ENCODE results near the gene NGLY1. TPM values are rescaled to one million over a fixed set of nuclear protein-coding genes. Genes with fewer than 3 reads are reported as not detected.

NGLY1 gene
- total RNA-seq, 1 experiment from 2014 or later: 43.2 TPM

GRCh38 chr3:25708036-25708435 lies 75.2 kb downstream of the NGLY1 start:
- H3K27me3 ChIP-seq: no peaks in the 10 kb centered on the region
- H3K4me1 ChIP-seq: no peaks in the 10 kb centered on the region
- no peak overlapping the region for H3K4me3 ChIP-seq
- no peak overlapping the region for H3K27ac ChIP-seq
- no peak for DNase-seq
- no peaks in the 10 kb centered on the region for H3K36me3 ChIP-seq
- no peaks in the 10 kb centered on the region for H3K9me3 ChIP-seq (replicated peaks)

- DNase-seq: no peak
- no peaks in the 10 kb centered on the region for H3K27me3 ChIP-seq
- H3K27ac ChIP-seq: no peak overlapping the region
- H3K9me3 ChIP-seq (replicated peaks): no peaks in the 10 kb centered on the region
- no peak overlapping the region for H3K4me3 ChIP-seq
- H3K36me3 ChIP-seq: no peaks in the 10 kb centered on the region
- no peaks in the 10 kb centered on the region for H3K4me1 ChIP-seq
Measured at GRCh38 chr3:25707268-25707926, 75.8 kb downstream of the NGLY1 start.

DNA sequence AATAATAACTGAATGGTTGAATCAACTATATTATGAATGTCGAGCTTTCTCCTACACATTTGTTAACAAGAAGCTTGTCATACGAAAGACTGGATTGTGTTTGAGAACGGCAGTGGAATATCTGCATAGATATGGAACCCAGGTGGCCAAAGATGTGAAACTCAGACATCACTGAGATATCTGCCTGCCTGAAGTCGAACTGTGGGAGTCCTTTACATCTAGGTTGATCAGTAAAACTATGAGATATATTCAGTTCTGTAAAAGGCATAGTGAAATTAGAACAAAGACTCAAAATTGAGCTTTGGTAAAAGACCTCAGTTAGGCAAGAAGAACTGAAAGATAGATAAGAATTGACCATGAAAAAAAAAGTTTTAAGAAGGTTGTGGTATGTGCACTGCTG lies 77.0 kb downstream of the NGLY1 start:
- Histone ChIP-seq H3K27ac (no peak overlapping the region), H3K9me3 (replicated peaks) (0 out of 2 replicates have a peak, but pooled peaks cover 4% of the 10 kb centered on the region)

DNA sequence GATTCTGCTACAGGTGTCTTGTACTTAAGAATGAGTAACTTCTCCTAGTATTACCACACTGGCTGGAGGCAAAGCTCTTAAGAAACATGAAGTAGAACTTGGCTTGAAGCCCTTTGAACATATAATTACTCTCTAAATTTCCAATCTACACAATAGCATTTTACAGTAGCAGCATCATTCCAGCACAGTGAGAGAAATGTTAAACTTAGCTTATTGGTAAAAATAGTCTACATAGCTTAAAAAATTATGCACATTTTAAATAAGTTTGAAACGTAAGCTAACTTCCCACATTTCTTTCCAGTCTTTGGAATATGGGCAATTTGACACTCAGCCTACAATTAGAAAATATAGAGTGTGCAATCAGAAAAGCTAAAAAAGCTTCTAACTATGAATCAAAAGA lies 85.7 kb downstream of the NGLY1 start:
- H3K27me3 ChIP-seq: no peaks in the 10 kb centered on the region
- H3K4me3 ChIP-seq: no peak overlapping the region
- DNase-seq: no peak
- H3K27ac ChIP-seq: no peak overlapping the region
- H3K4me1 ChIP-seq: no peaks in the 10 kb centered on the region
- H3K9me3 ChIP-seq (replicated peaks): 0 out of 2 replicates have a peak, but pooled peaks cover 4% of the 10 kb centered on the region
- H3K36me3 ChIP-seq: no peaks in the 10 kb centered on the region

More for the DNA sequence above, 77.0 kb downstream of the NGLY1 start:
- Histone ChIP-seq H3K4me1 (no peaks in the 10 kb centered on the region), H3K36me3 (no peaks in the 10 kb centered on the region), H3K4me3 (no peak overlapping the region), H3K27me3 (no peaks in the 10 kb centered on the region)
- DNase-seq: no peak

DNA sequence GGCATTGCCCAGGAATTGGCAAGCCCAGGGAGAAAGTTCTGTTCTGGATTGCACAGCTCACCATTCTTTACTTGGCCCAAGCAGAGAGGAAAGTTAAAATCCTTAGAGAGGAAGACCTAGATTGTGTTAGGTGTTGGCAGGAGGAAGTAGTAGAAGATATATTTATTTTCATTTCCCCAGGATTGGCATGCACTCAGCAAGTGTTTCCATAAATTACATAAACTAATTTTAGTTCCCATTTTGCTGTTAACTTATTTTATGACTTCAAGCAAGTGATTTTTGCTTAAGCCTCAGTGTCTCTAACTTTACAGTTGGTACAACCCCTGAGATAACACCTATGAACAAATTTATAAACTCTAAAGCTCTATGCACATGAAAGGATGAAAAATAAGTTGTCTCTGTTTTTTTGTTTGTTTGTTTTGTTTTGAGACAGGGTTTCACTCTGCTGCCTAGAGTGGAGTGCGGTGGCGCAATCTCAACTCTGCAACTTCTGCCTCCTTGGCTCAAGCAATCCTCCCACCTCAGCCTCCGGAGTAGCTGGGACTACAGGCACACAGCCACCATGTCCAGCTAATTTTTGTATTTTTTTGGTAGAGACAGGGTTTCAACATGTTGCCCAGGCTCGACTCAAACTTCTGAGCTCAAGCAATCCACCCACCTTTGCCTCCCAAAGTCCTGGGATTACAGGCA lies 87.4 kb downstream of the NGLY1 start:
- H3K27ac ChIP-seq: no peak overlapping the region
- H3K27me3 ChIP-seq: no peaks in the 10 kb centered on the region
- H3K4me1 ChIP-seq: no peaks in the 10 kb centered on the region
- H3K36me3 ChIP-seq: no peaks in the 10 kb centered on the region
- no peak for DNase-seq
- no peaks in the 10 kb centered on the region for H3K9me3 ChIP-seq (replicated peaks)
- H3K4me3 ChIP-seq: no peak overlapping the region

GRCh38 chr3:25693238-25693637 lies 90.0 kb downstream of the NGLY1 start:
- DNase-seq: no peak
- H3K4me1 ChIP-seq: no peaks in the 10 kb centered on the region
- no peak overlapping the region for H3K4me3 ChIP-seq
- no peaks in the 10 kb centered on the region for H3K36me3 ChIP-seq
- no peaks in the 10 kb centered on the region for H3K27me3 ChIP-seq
- no peaks in the 10 kb centered on the region for H3K9me3 ChIP-seq (replicated peaks)
- H3K27ac ChIP-seq: no peak overlapping the region

- H3K4me1 ChIP-seq: no peaks in the 10 kb centered on the region
- no peaks in the 10 kb centered on the region for H3K27me3 ChIP-seq
- no peak for DNase-seq
- H3K4me3 ChIP-seq: no peak overlapping the region
- no peaks in the 10 kb centered on the region for H3K9me3 ChIP-seq (replicated peaks)
- H3K27ac ChIP-seq: no peak overlapping the region
- no peaks in the 10 kb centered on the region for H3K36me3 ChIP-seq
Measured at GRCh38 chr3:25692341-25692740, 90.9 kb downstream of the NGLY1 start.

DNA sequence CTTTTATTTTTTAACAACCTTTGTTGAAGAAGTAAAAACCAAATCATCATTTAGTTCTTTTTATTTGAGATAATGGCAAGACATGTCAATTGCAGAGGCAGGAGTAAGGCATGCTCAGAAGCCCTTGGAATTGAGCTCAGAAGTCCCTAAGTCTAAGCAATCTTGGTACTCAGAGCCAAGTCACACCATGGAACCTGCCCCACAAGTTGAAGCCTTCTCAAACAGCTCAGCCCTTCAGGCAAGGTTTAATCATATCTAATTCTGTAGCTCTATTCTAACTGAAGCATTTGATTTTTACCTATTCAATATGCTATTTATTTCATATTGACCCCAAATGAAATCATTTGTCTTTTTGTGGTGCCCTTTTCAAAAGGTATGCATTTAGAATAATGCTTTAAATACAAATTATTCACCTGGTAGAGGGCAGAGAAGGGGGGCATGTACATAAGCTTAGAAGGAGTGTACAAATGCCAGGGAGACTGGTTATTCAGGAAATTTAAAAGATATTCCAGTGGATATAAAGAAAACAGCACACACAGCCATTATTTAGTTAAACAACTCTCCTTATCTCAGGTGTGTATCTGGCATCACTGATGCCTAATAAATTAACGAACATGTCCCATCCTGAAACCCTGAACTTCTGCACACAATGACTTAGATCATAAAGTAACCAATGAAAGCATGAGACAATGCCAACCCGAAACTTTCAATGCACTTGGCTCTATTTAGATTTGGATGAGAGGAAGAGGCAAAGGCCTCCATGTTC lies 92.3 kb downstream of the NGLY1 start:
- no peaks in the 10 kb centered on the region for H3K27me3 ChIP-seq
- no peaks in the 10 kb centered on the region for H3K36me3 ChIP-seq
- no peak overlapping the region for H3K27ac ChIP-seq
- no peak overlapping the region for H3K4me3 ChIP-seq
- DNase-seq: no peak
- H3K9me3 ChIP-seq (replicated peaks): no peaks in the 10 kb centered on the region
- no peaks in the 10 kb centered on the region for H3K4me1 ChIP-seq

DNA sequence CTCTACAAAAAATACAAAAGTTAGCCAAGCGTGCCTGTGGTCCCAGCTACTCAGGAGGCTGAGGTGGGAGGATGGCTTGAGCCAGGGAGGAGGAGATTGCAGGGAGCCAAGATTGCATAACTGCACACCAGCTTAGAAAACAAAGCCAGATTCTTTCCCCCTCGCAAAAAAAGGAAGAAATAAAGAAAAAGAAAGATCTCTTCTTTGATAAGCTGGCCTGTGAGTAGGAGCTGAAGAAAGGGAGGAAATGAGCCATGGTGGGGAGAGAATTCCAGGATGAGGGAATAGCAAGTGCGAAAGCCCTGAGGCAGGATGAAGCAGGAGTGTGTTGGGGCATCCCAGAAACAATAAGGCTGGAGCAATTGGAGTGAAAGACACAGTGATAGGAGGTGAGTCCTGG lies 94.0 kb downstream of the NGLY1 start:
- no peak for DNase-seq
- H3K4me3 ChIP-seq: no peak overlapping the region
- no peaks in the 10 kb centered on the region for H3K36me3 ChIP-seq
- H3K27me3 ChIP-seq: no peaks in the 10 kb centered on the region
- no peak overlapping the region for H3K27ac ChIP-seq
- no peaks in the 10 kb centered on the region for H3K4me1 ChIP-seq
- H3K9me3 ChIP-seq (replicated peaks): no peaks in the 10 kb centered on the region

- Histone ChIP-seq H3K4me1 (no peaks in the 10 kb centered on the region), H3K36me3 (no peaks in the 10 kb centered on the region), H3K27me3 (no peaks in the 10 kb centered on the region), H3K4me3 (no peak overlapping the region), H3K9me3 (replicated peaks) (no peaks in the 10 kb centered on the region), H3K27ac (no peak overlapping the region)
- DNase-seq: no peak
Measured at GRCh38 chr3:25687742-25688141, 95.5 kb downstream of the NGLY1 start.

DNA sequence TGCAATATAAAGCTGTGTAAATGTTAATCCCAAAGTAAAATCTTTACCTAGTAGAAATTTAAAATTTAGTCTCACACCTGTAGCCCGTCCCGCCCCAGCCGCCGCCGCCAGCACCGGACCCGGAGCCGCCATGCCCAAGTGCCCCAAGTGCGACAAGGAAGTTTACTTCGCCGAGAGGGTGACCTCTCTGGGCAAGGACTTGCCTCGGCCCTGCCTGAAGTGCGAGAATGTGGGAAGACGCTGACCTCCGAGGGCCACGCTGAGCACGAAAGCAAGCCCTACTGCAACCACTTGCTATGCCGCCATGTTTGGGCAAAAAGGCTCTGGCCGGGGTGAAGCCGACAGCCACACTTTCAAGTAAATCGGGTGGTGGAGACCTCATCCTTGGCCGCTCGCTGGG lies 96.5 kb downstream of the NGLY1 start:
- no peak overlapping the region for H3K27ac ChIP-seq
- H3K36me3 ChIP-seq: no peaks in the 10 kb centered on the region
- no peak overlapping the region for H3K4me3 ChIP-seq
- DNase-seq: no peak
- H3K9me3 ChIP-seq (replicated peaks): no peaks in the 10 kb centered on the region
- H3K27me3 ChIP-seq: no peaks in the 10 kb centered on the region
- no peaks in the 10 kb centered on the region for H3K4me1 ChIP-seq

- H3K36me3 ChIP-seq: no peaks in the 10 kb centered on the region
- H3K27ac ChIP-seq: no peak overlapping the region
- DNase-seq: no peak
- no peaks in the 10 kb centered on the region for H3K27me3 ChIP-seq
- H3K9me3 ChIP-seq (replicated peaks): no peaks in the 10 kb centered on the region
- H3K4me3 ChIP-seq: no peak overlapping the region
- H3K4me1 ChIP-seq: no peaks in the 10 kb centered on the region
Measured at GRCh38 chr3:25683882-25684281, 99.4 kb downstream of the NGLY1 start.

- Histone ChIP-seq H3K9me3 (replicated peaks) (no peaks in the 10 kb centered on the region), H3K4me1 (no peaks in the 10 kb centered on the region), H3K27ac (no peak overlapping the region), H3K36me3 (no peaks in the 10 kb centered on the region), H3K27me3 (no peaks in the 10 kb centered on the region), H3K4me3 (no peak overlapping the region)
- no peak for DNase-seq
Measured at GRCh38 chr3:25683410-25683809, 99.8 kb downstream of the NGLY1 start.

- Histone ChIP-seq H3K4me1 (no peaks in the 10 kb centered on the region), H3K9me3 (replicated peaks) (no peaks in the 10 kb centered on the region), H3K27me3 (no peaks in the 10 kb centered on the region)
Measured at GRCh38 chr3:25679642-25680302, 103.5 kb downstream of the NGLY1 start.

DNA sequence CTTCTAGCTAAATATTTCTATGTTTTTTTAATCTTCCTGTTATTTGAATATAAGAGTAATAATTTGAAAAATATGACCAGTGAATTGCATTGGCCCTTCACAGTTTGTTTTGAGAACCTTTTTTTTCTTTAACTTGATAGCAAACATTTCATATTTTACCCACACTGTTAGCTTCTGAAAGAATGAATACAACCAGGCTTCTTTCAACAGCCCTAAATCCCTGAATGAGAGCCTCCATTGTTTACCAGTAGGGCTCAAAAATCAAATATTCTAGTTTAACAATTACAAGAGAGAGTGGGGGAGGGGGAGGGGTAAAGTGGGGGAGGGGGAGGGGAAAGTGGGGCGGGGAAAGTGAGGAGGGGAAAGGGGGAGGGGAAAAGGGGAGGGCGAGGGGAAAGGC lies 104.1 kb downstream of the NGLY1 start:
- Histone ChIP-seq H3K36me3 (no peaks in the 10 kb centered on the region), H3K4me3 (no peak overlapping the region), H3K9me3 (replicated peaks) (no peaks in the 10 kb centered on the region), H3K4me1 (no peaks in the 10 kb centered on the region), H3K27ac (no peak overlapping the region), H3K27me3 (no peaks in the 10 kb centered on the region)
- DNase-seq: peak in 1 of 2 experiments; percentile 20

More at GRCh38 chr3:25679642-25680302, 103.5 kb downstream of the NGLY1 start:
- Histone ChIP-seq H3K4me3 (no peak overlapping the region), H3K27ac (no peak overlapping the region), H3K36me3 (no peaks in the 10 kb centered on the region)
- no peak for DNase-seq
